Neutrophil (primary cell): Measurements from ENCODE around the gene EEFSEC.

Experiments
- H3K27ac ChIP-seq: fragments of 200-600 bp; sonication (generic); 2 replicates; pipeline ENCODE4 v1.5.1; 2016; ENCODE audit warnings: mild to moderate bottlenecking, moderate library complexity
- H3K27me3 ChIP-seq: fragments of 200-600 bp; sonication (generic); 2 replicates; pipeline ENCODE4 v1.6.0; 2016; ENCODE audit warnings: mild to moderate bottlenecking
- H3K36me3 ChIP-seq: fragments of 200-600 bp; sonication (generic); 2 replicates; pipeline ENCODE4 v1.5.1; 2017
- H3K4me1 ChIP-seq, 2 experiments: fragments of 200-600 bp in 1 of 2; sonication (generic) in 1 of 2; 1 replicate in 1 of 2; 2 replicates in 1 of 2; pipeline versions ENCODE4 v1.5.1 to v1.6.1; 2013 to 2016; ENCODE audit warnings: low read depth in 1 of 2, low read length in 1 of 2, mild to moderate bottlenecking in 1 of 2, moderate library complexity in 1 of 2; ENCODE audit not compliant: control insufficient read depth in 1 of 2, insufficient read depth in 1 of 2
- H3K4me3 ChIP-seq, 2 experiments: fragments of 200-600 bp in 1 of 2; sonication (generic) in 1 of 2; 1 replicate in 1 of 2; 2 replicates in 1 of 2; pipeline ENCODE4 v1.5.1; 2013 to 2016; ENCODE audit warnings: low read depth in 1 of 2, low read length in 1 of 2, mild to moderate bottlenecking in 1 of 2, moderate library complexity in 1 of 2
- H3K9me3 ChIP-seq: fragments of 200-600 bp; sonication (generic); 2 replicates; pipeline ENCODE4 v1.5.1; 2016
- CTCF ChIP-seq: fragments of 200-600 bp; sonication (generic); IDR thresholded peaks from 2 replicates; pipeline ENCODE4 v1.5.1; 2016; ENCODE audit warnings: antibody characterized with exemption

Gene EEFSEC

GRCh38 chr3:128269006-128269775 is 115.9 kb downstream of the EEFSEC start:
- Histone ChIP-seq H3K9me3 (no peaks in the 10 kb centered on the region), H3K4me1 (no peaks in the 10 kb centered on the region), H3K27ac (no peak overlapping the region), H3K36me3 (peaks cover 10% of the 10 kb centered on the region), H3K27me3 (no peaks in the 10 kb centered on the region), H3K4me3 (no peak overlapping the region)
- no peak for TF ChIP-seq CTCF

- Histone ChIP-seq H3K9me3 (no peaks in the 10 kb centered on the region), H3K4me1 (no peaks in the 10 kb centered on the region), H3K27me3 (no peaks in the 10 kb centered on the region), H3K4me3 (no peak overlapping the region), H3K27ac (no peak overlapping the region), H3K36me3 (peaks cover 7% of the 10 kb centered on the region)
- TF ChIP-seq CTCF = no peak
These were observed 116.5 kb downstream of the EEFSEC start for GRCh38 chr3:128269796-128270195.

GRCh38 chr3:128270559-128271492 is 117.5 kb downstream of the EEFSEC start:
- H3K9me3 ChIP-seq = no peaks in the 10 kb centered on the region
- H3K27ac ChIP-seq = no peak overlapping the region
- no peak overlapping the region for H3K4me3 ChIP-seq
- H3K36me3 ChIP-seq = peaks cover 6% of the 10 kb centered on the region
- H3K4me1 ChIP-seq = no peaks in the 10 kb centered on the region
- no peak for TF ChIP-seq CTCF
- H3K27me3 ChIP-seq = no peaks in the 10 kb centered on the region

GRCh38 chr3:128271536-128272332 is 118.5 kb downstream of the EEFSEC start:
- Histone ChIP-seq H3K36me3 (peaks cover 6% of the 10 kb centered on the region), H3K4me3 (no peak overlapping the region), H3K9me3 (no peaks in the 10 kb centered on the region), H3K4me1 (no peaks in the 10 kb centered on the region), H3K27ac (no peak overlapping the region), H3K27me3 (no peaks in the 10 kb centered on the region)
- no peak for TF ChIP-seq CTCF

- H3K36me3 ChIP-seq = peaks cover 6% of the 10 kb centered on the region
These were observed 120.0 kb downstream of the EEFSEC start for GRCh38 chr3:128273109-128273840.

More at GRCh38 chr3:128273109-128273840, 120.0 kb downstream of the EEFSEC start:
- H3K9me3 ChIP-seq = no peaks in the 10 kb centered on the region
- no peaks in the 10 kb centered on the region for H3K4me1 ChIP-seq
- H3K4me3 ChIP-seq = no peak overlapping the region
- TF ChIP-seq CTCF = no peak
- no peaks in the 10 kb centered on the region for H3K27me3 ChIP-seq
- no peak overlapping the region for H3K27ac ChIP-seq
